Activated naive CD4-positive, alpha-beta T cell treated with anti-CD3 and anti-CD28 coated beads, Interleukin-2, amount 50 U/mL, for 72 hours (primary cell): Measurements from ENCODE around the gene PCDH9. TPM values are rescaled to one million over a fixed set of nuclear protein-coding genes. Genes with fewer than 3 reads are reported as not detected.
A peak's percentile ranks its signal among the peaks of the same experiment; 100 is the strongest.
"Not testable (repeated sequence)": the region's sequence is repeated elsewhere in the genome, so short reads cannot be mapped to it uniquely, and the experiment has no call there.

ENCODE experiments used
- ATAC-seq, 2 donors: fragments of 150-1000 bp; cut with Tn5 transposase; 2 replicates each; pipeline ENCODE4 v1.10.0; 2021; ENCODE audit warnings: mild to moderate bottlenecking in 2 of 2, moderate library complexity in 2 of 2
- DNase-seq, 2 donors: peaks; one replicate each; pipeline ENCODE4 v3.0.0; 2021 to 2022; ENCODE audit warnings: low spot score in 2 of 2
- H3K27ac Mint-ChIP-seq, 2 donors: one replicate each; pipeline ENCODE4 v1.8.0; 2022; ENCODE audit warnings: mild to moderate bottlenecking in 2 of 2, mixed read lengths in 2 of 2
- H3K36me3 Mint-ChIP-seq, 2 donors: one replicate each; pipeline ENCODE4 v1.8.0; 2022; ENCODE audit warnings: mixed read lengths in 2 of 2
- H3K9me3 Mint-ChIP-seq, 2 donors: one replicate each; pipeline ENCODE4 v1.8.0; 2022; ENCODE audit warnings: mixed read lengths in 2 of 2
- total RNA-seq, 2 donors: library from RNA; stranded (reverse); gene quantifications; one replicate each; pipeline ENCODE4 v1.2.3, GENCODE V29; 2022

PCDH9 gene
- total RNA-seq, 2 donors from 2014 or later, result 0.16 to 0.48 TPM

DNA sequence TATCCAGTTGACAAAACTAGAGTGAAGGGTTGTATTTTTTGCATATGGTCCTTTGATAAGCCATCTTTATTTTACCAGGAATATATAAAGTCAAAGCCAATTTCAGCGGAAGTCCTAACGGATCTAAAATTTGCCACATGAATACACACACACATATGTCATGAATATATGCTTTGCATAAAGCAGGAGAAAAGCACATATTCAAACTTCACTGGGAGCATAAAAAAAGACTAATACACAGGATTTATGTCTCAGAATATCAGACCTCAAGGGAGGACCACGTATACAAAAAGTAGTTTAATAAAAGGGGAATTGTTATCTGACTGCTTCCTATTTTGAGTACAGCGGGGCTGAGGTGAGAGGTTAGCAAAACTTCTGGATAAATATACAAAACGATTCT lies 308.7 kb downstream of the PCDH9 start:
- ATAC-seq, result no peak
- H3K9me3 Mint-ChIP-seq, result peaks cover 7% of the 10 kb centered on the region in 2 donors

DNA sequence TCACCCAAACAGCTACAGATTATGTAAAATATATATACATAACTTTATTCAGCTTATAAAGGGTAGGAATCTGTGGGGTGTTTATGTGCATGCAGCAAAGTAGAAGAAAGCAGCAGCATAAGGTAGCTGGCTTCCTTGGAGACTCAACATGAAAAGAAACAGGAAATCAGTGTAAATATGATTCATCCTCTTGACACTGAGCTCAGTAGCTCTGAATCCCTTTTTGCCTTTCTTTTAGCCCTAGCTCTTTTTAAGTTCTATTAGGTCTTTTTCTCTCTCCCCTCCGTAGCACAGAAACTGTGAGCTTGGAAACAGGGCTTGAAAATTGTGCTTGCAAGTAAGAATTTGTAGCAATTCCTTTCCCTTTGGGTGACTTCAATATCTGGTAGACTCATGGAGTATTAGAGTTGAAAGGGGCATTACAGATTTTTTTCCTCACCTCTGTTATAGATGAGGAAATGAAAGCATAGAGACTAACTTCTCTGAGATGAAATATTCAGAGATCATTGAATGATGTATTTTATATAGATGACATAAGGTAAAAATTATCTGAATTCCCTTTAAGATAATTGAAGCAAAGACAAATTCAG lies 314.4 kb downstream of the PCDH9 start:
- ATAC-seq (peak in 1 of 2 donors; percentile 58), DNase-seq (no peak)
- no peaks in the 10 kb centered on the region for H3K36me3 Mint-ChIP-seq
- no peak overlapping the region for H3K27ac Mint-ChIP-seq
- peaks cover 7% of the 10 kb centered on the region in 2 donors for H3K9me3 Mint-ChIP-seq

More for the DNA sequence above, 308.7 kb downstream of the PCDH9 start:
- Mint-ChIP-seq H3K27ac (no peak overlapping the region), H3K36me3 (no peaks in the 10 kb centered on the region)
- no peak for DNase-seq

GRCh38 chr13:66914155-66914554 lies 316.0 kb downstream of the PCDH9 start:
- DNase-seq (no peak), ATAC-seq (no peak)
- peaks cover 5 to 7% of the 10 kb centered on the region in 2 donors for H3K9me3 Mint-ChIP-seq
- H3K36me3 Mint-ChIP-seq, result no peaks in the 10 kb centered on the region
- no peak overlapping the region for H3K27ac Mint-ChIP-seq

- DNase-seq, result no peak
- H3K27ac Mint-ChIP-seq, result no peak overlapping the region
- ATAC-seq, result no peak
- peaks cover 0 to 7% of the 10 kb centered on the region in 2 donors for H3K9me3 Mint-ChIP-seq
- no peaks in the 10 kb centered on the region for H3K36me3 Mint-ChIP-seq
These were observed 318.7 kb downstream of the PCDH9 start for GRCh38 chr13:66911411-66911939.

DNA sequence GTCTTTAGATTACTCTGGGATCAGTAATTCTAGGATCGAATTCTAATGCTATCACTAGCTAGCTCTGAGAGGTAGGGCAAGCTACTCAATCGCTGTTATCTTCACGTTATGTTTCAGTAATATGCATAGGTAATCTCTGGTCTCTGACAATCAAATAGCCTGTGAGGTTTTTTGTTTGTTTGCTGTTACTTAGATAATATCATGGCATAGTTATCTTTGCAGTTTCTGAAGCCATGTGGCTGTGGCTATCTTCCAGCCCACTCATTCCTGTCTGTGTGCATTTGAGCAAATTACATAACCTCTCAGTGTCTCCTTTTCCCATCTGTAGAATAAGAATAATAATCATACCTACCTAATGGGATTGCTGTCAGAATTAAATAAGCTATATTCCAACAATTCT lies 330.2 kb downstream of the PCDH9 start:
- no peak overlapping the region for H3K27ac Mint-ChIP-seq
- DNase-seq (no peak), ATAC-seq (no peak)
- no peaks in the 10 kb centered on the region for H3K36me3 Mint-ChIP-seq
- peaks cover 0 to 3% of the 10 kb centered on the region in 2 donors for H3K9me3 Mint-ChIP-seq

DNA sequence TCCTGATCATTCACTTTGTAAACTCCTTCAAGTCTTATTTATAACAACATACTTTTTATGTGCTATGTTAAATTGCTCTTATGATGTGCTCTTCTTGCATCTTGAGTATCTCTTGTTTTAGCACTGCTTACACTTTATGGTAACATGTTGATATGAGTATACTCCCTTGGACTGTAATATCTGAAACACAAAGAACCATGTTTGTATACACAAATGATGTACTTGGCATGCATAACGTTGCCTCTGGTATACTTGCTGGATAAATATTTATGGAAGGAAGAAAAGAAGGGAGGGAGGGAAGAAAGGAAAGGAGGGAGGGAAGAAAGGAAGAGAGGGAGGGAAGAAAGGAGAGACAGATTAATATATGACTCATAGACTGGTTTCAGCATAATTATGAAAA lies 333.2 kb downstream of the PCDH9 start:
- DNase-seq, result no peak
- Mint-ChIP-seq H3K27ac (no peak overlapping the region), H3K9me3 (peaks cover 0 to 3% of the 10 kb centered on the region in 2 donors), H3K36me3 (no peaks in the 10 kb centered on the region)
- no peak for ATAC-seq

DNA sequence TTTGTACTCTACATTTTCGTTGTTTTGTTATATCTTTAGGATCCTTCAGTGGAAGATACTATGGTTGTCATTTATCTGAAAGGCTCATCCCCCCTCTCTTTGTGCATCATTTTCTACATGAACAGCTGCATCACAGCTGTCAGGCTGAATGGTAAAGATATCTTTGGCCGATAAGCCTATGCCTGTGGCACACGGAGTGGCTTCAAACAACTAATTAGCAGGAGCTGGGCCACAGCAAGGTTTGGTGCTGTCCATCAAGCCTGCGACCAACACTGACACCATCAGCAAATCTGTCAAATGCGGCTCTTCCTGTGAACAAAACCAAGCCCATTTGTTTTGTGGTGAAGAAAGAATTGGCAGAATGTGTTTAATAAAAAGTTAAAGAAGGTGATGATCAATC lies 334.4 kb downstream of the PCDH9 start:
- Mint-ChIP-seq H3K36me3 (no peaks in the 10 kb centered on the region), H3K9me3 (peaks cover 0 to 6% of the 10 kb centered on the region in 2 donors), H3K27ac (no peak overlapping the region)
- ATAC-seq (no peak), DNase-seq (no peak)

GRCh38 chr13:66895320-66895719 lies 334.8 kb downstream of the PCDH9 start:
- H3K27ac Mint-ChIP-seq, result no peak overlapping the region

DNA sequence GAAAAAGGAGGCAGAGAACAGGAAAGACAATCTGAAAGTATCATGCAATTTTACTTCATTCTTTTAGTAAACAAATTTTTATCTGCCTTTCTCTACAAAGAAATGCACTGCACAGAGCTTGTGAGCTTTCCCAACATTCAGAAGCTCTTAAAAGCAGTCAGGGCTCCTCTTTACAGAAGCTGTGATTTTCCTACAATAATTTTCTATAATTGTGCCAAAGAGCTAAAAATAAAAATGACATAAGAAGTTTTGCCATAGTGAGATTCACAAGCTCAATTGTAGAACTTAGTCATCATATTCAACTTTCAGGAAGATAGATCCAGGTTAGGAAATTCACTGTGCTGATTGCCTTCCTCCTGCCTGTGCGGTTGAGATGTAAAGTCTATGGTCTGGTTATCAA lies 341.4 kb downstream of the PCDH9 start:
- no peaks in the 10 kb centered on the region for H3K36me3 Mint-ChIP-seq
- no peak overlapping the region for H3K27ac Mint-ChIP-seq
- H3K9me3 Mint-ChIP-seq, result peaks cover 0 to 5% of the 10 kb centered on the region in 2 donors
- ATAC-seq (no peak), DNase-seq (no peak)

More at GRCh38 chr13:66895320-66895719, 334.8 kb downstream of the PCDH9 start:
- DNase-seq (no peak), ATAC-seq (no peak)
- H3K9me3 Mint-ChIP-seq, result peaks cover 0 to 9% of the 10 kb centered on the region in 2 donors
- H3K36me3 Mint-ChIP-seq, result no peaks in the 10 kb centered on the region

DNA sequence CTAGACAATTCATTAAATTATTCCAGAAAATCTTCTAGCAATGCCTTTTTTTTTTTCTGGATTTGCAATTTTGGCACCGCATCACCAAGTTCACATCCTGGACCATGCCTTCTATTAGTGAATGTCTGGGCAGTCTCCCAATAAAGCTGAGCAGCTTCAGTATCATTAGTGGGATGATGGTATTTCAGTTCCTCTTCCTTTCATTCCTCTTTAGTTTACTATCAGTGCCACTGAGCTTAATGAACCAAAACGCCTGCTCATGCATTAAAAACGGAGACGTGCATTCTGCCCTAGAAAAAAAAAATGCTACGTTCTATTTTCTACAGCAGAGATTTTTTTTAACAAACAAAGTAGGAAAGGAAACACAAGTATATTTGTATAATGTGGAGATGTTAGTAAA lies 343.0 kb downstream of the PCDH9 start:
- H3K36me3 Mint-ChIP-seq, result no peaks in the 10 kb centered on the region
- ATAC-seq, result no peak
- H3K27ac Mint-ChIP-seq, result no peak overlapping the region
- no peak for DNase-seq
- peaks cover 0 to 8% of the 10 kb centered on the region in 2 donors for H3K9me3 Mint-ChIP-seq

DNA sequence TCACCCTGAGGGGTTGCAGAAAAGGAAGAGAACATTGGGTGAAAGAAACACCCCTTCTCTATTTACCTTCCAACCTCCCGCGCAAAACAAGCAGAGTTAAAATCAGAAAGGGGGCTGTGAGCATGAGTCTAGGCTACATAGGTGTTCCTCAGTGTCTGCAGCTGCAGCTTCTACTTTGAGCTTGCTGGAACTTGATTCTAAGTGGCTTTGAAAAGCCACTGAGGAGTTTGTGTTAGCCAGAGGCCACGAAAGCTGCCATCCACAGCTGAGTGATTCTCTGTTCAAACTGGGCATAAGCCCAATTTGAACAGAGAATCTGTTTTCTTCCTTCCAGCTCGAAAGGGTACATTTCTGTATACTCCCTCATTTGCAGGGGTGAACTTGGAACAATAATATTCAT lies 343.9 kb downstream of the PCDH9 start:
- ATAC-seq, result no peak
- no peak overlapping the region for H3K27ac Mint-ChIP-seq
- DNase-seq, result no peak
- peaks cover under 1 to 8% of the 10 kb centered on the region in 2 donors for H3K9me3 Mint-ChIP-seq
- no peaks in the 10 kb centered on the region for H3K36me3 Mint-ChIP-seq

DNA sequence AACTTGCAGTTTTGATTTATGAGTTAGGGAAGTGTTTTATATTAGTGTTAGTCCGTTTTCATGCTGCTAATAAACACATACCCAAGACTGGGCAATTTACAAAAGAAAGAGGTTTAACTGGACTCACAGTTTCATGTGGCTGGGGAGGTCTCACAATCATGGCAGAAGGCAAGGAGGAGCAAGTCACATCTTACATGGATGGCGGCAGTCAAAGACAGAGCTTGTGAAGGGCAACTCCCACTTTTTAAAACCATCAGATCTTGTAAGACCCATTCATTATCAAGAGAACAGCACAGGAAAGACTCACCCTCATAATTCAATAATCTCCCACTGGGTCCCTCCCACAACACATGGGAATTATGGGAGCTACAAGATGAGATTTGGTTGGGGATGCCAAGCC lies 349.0 kb downstream of the PCDH9 start:
- not testable (repeated sequence) for H3K27ac Mint-ChIP-seq, H3K9me3 Mint-ChIP-seq, DNase-seq, H3K36me3 Mint-ChIP-seq, ATAC-seq

DNA sequence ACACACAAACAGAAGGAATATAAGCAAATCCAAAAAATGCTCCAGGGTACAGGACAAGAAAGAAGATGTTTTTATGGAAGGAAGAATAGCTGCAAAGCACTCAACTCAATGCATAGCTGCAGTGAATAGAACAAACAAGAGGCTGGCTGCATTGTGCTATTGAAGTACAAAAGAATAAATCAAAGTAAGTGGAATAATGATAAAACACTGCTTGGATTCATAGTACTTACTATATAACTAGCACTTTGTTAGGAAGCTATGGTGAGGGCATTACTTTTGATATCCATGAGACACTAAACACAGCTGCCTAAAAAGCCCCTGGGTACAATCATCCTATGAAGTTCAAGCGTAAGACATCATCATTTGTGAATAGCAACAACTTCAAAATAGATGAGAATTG lies 350.1 kb downstream of the PCDH9 start:
- ATAC-seq (no peak), DNase-seq (no peak)
- peaks cover 6 to 9% of the 10 kb centered on the region in 2 donors for H3K9me3 Mint-ChIP-seq
- H3K27ac Mint-ChIP-seq, result no peak overlapping the region
- no peaks in the 10 kb centered on the region for H3K36me3 Mint-ChIP-seq

GRCh38 chr13:66875264-66875663 lies 354.9 kb downstream of the PCDH9 start:
- DNase-seq, result no peak

DNA sequence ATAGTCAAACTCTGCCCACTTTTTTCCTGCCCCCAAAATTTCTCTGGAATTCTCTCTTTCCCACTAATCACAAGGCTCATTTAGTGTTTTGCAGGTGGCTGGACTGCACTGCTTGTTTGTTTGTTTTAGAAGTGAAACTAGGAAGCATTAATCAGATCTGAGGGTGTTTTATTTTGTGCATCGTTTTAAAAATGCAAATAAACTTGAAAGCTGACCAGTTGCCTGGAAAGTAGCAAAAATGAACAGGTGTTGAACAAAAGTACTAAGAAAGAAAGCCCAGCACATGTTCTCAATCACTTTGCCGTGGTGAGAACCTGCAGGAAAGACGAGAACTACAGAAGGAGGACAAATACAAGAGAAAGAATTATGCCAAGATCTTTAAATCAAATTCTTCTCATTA lies 365.5 kb downstream of the PCDH9 start:
- Mint-ChIP-seq H3K9me3 (no peaks in the 10 kb centered on the region), H3K36me3 (no peaks in the 10 kb centered on the region), H3K27ac (no peak overlapping the region)
- DNase-seq (no peak), ATAC-seq (no peak)

More at GRCh38 chr13:66875264-66875663, 354.9 kb downstream of the PCDH9 start:
- peaks cover 5 to 10% of the 10 kb centered on the region in 2 donors for H3K9me3 Mint-ChIP-seq
- no peak overlapping the region for H3K27ac Mint-ChIP-seq
- no peaks in the 10 kb centered on the region for H3K36me3 Mint-ChIP-seq
- no peak for ATAC-seq

DNA sequence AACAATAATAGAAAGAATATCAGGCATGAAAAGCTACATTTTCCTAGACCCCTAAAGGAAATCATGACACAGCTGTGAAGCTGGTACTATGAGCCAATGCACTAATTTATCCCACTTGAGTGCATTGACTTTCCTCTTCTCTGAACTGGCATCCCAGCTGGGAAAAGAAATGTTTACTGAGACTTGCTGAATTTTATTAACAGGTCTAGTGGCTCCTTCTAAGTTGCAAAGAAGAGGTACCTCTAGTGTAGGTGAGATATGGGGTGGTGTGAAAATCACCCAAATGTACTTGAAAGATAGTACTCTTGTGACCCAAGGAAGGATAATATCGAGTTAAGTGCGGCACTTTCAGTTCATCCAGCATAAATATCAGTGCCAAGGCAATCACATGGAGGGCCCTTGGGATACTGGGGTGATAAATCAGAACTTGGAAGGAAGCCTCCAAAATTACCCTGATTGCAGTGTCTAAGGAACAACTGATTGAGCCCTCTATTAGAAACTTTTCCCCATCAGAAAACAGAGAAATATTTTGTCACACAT lies 369.2 kb downstream of the PCDH9 start:
- no peak for ATAC-seq
- Mint-ChIP-seq H3K9me3 (no peaks in the 10 kb centered on the region), H3K36me3 (no peaks in the 10 kb centered on the region), H3K27ac (no peak overlapping the region)
- DNase-seq, result no peak

- ATAC-seq (no peak), DNase-seq (no peak)
- no peaks in the 10 kb centered on the region for H3K36me3 Mint-ChIP-seq
- no peak overlapping the region for H3K27ac Mint-ChIP-seq
- H3K9me3 Mint-ChIP-seq, result no peaks in the 10 kb centered on the region
These were observed 369.9 kb downstream of the PCDH9 start for GRCh38 chr13:66859934-66860877.
